CD4-positive, alpha-beta T cell treated with Interleukin-4 for 4 hours (primary cell): ENCODE results near the gene TNK2.
"Not testable (repeated sequence)": the region's sequence is repeated elsewhere in the genome, so short reads cannot be mapped to it uniquely, and the experiment has no call there.

Source experiments
- DNase-seq: peaks from one replicate; pipeline ENCODE4 v3.0.0-alpha.2; 2020

TNK2 gene

DNA sequence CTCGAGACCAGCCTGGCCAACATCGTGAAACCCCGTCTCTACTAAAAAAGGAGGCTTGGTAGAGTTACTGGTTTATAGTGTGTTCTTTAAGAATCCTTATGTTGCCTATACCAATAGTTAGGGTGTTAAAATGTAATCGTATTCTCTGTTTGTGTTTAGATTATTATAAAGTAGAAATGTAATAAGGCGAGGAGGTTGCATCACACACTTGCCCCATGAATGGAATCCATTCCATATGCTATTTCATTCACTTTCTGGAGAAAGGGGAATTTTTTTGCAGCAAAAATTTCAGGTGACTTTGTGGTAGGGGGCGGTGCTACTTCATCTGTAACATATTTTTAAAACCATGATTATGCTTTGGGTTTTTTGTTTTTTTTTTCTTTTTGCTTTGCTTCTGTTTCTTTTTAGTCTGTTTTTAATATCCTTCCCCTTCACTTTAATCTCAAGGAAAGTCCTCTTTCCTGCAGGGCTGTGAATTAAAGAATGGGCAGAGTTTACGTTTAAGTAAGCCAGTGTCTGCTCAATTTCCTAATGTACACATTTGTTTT, 63.6 kb downstream of the TNK2 start:
- no peak for DNase-seq

DNA sequence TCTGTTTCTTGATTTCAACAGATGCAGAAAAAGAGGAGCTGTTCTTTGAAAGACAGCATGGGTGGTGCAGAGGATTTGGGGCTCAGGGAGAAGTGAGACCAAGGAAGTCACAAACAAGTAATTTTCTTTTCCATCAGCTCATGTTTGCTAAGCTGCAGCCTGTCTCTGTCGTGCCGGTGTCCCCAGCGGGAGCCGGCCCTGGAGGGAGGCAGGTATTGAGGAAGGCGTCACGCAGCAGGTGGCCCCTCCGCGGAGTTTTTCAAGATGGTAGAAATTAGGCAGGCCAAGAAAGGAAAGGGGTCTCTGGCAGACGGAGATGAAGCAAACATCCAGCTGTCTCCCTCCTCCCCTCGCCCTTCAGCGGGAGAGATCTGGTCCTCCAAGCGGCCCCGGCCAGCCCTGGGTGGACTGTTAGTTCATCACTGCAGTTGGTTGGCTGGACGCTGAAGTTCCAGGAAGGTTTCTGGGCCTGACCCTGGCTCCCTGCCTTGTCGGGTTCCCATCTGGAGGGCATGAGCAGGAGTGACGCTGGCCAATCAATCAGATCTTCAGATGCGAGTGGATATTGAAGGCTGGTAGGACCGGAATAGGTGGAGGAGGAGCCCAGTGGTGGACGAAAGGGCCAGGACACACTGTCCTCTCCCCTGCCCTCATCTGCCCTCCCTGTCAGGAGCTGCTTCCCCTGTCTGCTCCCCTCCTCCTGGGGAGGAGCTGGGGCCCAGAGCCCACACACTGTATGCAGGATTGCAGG, 68.9 kb downstream of the TNK2 start:
- DNase-seq: no peak

DNA sequence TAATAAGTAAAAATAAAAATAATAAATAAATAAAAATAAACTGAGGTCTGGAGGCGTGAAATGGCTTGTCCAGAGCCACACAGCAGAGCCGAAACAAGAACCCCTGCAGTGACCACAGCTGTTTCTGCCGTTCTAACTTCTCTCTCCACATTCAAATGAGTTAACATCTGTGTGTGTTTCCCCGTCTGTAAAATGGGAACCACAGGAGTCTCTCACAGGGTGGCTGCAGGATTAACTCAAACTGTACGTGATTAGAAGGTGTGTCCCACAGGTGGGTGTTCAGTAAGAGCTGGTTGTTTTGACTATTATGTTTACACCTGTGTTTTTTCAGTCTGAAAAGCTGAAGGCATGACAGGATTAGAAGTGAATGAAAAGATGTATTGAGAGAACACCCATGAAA, 69.6 kb downstream of the TNK2 start:
- no peak for DNase-seq

DNA sequence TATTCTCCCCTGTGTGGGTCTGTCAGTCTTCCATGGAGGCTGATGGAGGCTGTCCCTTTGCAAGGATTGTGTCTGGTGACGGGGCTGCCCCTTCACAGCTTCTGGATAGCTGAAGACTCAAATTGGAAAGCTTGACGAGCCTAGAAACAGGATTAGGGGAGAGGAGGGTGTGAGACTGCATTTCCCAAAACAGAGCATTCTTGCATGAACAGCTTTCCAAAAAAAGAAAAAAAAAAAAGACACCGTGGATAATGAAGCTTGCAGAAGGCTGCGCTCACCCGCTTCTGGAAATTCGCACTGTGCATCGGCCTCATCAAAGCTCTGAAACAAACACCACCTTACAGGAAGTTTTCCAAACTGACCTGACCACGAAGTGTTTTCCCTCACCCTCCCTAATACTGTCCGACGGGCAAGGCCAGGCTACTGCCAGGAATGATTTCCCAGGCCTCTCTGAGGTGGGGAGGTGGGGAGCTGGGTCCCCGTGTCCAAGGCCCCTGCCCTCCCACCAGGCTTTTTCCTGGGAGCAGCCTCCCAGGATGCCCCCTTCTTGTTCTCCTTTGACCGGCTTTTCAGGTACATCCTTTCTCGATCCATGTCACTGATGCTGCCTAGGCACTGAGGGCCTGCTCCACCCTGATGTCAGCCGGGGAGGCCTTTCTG, 71.7 kb downstream of the TNK2 start:
- DNase-seq: no peak

DNA sequence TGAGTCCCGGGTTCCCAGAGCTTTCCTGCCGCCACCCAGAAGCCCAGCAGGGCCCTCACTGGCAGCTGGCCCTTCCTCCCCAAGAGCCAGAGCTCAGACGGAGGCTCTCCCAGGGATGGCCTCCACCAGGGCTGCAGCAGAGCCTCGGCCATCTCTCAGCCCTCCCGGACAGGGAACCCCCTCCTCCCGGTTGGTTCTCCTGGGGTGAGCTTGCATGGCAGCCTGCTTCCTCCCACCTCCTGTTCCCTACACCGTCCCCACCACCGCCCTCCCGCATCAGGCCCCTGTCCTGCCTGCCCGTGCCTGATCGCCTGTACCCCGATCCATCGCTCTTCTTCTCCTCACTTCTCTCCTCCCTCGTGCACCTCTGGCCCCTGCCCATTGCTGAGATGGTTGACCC, 72.6 kb downstream of the TNK2 start:
- DNase-seq: no peak

DNA sequence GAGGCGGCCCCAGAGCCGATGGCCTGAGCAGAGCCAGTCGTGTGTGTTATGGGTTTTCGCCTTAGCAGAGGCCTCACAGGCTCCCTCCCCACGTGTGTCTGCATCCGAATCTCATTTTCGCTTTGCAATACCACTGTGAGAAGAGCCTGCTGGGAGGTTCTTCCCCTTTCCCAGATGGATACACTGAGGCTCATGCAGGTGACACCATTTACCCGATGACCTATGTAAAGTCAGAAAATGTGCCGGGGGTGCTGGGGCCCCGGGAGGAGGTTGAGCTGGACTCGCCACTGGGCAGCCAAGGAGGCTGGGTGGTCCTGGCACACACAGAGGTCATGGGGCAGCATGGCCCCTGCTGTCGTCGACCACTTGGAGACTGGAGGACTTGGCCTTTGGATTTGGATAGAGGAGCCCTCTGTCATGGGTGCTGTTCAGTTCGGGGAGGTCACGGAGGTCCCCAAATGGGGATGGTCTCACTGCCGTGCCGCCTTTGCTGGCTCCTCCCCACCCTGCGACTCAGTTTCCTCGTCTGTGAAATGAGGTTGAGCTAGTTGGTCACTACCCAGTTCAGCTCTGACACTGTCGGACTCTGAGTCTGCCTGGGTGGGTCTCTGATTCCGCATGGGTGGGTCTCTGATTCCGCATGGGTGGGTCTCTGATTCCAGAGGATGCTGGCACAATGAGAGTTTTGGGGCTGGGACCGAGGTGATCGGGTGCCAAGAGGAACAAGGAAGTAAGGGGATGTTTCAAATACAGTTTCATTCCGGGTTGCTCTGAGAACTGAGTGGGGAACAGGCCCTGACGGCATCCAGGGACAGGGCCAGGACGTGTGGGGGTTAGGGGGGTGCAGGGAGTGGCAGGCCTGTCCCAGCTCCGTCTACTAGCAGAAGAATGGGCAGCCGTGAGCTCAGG, 73.4 kb downstream of the TNK2 start:
- no peak for DNase-seq

DNA sequence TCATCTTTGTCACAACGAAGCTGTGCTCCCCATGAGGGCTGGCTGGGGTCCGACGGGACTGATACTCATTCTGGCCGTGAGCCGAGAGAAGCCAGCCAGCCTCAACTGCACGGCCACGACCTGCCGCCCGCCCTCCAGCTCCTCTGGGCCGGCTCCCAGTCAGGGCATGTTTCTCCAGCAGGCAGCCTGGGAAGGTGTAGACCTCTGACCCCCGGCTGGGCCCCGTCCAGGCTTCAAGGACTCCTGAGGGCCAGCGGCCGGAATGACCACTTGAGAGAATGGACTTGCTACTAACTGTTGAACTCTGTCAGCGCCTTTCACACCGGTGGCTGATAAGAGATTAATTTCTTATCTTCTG, 78.5 kb downstream of the TNK2 start:
- DNase-seq: no peak

DNA sequence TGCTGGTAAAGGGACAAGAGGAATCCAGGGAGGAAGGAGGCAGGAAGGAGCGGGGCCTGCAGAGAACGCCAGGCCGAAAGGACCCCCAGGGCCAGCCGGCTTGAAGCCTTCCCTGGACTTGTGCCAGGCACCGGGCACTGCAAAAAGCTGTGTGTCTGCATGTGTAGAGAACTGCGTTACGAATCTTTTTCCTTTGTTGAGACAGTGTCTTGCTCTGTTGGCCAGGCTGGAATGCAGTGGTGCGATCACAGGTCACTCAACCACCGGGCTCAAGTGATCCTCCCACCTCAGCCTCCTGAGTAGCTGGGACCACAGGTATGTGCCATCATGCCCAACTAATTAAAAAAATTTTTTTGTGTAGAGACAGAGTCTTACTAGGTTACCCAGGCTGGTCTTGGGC, 79.6 kb downstream of the TNK2 start:
- DNase-seq: no peak

DNA sequence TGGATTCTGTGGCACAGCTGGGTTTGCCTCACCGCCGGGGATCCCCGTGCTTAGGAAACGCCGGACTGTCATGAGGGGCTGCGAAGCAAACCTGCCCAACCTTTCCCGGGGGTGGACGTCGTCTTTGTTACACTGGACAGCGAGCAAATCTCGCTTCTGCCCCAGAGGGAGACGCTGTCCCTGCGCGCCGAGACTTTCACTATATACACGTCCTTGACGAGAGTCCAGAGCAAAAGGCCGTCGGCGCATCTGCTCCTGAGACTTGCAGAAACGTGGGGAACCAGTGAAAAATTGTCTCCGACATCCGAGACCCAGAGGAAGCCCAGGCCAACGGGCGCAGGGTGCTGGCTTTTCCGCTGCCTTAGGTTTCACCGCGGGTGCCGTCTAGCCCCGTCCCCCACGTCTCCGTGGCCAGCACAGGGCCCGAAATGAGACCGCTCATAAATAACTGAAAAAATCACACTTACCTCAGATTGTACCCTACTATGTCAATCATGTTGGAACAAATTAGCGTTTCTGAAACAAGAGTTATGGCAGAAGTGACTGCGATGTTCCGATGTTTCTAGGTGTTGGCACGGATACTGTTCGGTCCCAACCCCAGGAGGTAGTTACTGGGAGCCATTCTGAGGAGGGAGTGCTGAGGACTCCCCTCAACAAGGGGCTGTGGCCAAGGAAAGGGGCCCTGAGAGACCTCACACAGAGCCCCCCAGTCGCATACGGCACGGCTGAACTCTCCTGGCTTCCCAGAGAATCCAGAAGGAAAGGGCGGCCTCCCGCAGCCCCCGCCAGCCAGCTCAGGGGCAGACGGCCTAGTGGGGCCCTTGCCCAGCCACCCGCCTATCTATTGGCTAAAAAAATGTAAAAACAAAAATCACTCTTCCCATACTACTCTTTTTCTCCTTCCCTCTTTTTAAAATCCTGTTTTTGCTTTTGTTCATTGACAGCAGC, 82.2 kb downstream of the TNK2 start:
- DNase-seq: no peak

DNA sequence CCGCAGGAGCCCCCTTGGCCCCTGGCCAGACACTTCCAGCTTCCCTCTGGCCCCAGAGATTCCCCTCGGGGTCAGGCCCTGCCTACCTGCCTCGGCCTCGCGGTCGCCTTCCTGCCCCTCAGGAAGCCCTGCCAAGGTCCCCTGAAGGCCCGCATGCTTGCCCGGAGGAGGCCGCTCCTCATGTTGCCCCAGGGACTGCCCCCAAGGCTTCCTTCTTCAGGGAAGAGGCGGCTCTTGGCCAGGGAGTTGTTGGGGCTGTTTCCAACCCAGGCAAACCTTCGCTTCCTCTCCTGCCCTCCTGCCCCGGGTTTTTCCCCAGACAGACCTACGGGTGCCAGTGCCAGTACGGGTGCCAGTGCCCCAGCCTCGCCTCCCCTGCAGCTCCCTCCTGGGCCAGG, 83.2 kb downstream of the TNK2 start:
- no peak for DNase-seq

DNA sequence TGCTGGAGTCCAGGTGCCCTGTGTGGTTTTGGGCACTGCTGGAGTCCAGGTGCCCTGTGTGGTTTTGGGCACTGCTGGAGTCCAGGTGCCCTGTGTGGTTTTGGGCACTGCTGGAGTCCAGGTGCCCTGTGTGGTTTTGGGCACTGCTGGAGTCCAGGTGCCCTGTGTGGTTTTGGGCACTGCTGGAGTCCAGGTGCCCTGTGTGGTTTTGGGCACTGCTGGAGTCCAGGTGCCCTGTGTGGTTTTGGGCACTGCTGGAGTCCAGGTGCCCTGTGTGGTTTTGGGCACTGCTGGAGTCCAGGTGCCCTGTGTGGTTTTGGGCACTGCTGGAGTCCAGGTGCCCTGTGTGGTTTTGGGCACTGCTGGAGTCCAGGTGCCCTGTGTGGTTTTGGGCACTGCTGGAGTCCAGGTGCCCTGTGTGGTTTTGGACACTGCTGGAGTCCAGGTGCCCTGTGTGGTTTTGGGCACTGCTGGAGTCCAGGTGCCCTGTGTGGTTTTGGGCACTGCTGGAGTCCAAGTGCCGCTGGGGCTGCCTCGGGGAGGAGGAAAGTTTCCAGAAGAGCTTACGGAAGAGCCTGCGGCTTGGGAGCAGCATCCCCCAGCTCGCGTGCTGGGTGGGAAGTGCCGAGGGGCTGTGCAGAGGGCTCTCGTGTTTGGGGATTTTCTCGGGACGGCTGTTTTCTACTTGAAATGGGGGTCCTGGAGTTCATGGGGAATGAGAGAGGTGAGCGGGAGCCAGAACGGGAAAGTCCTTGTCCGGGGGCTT, 83.7 kb downstream of the TNK2 start:
- not testable (repeated sequence) for DNase-seq

DNA sequence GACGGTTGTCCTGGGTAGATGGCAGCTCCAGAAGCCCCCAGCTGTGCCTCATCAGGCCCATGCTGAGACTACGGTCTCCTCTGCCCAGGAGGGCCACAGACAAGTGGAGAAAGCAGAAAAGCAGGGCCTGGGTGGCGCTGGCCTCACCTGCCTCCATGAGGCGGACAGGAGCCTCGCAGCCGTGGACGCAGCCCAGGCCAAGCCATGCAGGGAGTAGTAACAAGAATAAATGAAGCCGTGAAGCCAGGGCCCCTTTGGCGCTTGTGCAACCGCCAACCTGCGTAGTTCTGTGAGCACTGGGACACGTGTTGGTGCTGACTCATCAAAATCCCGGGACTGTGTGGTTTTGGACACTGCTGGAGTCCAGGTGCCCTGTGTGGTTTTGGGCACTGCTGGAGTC, 84.4 kb downstream of the TNK2 start:
- DNase-seq: no peak

DNA sequence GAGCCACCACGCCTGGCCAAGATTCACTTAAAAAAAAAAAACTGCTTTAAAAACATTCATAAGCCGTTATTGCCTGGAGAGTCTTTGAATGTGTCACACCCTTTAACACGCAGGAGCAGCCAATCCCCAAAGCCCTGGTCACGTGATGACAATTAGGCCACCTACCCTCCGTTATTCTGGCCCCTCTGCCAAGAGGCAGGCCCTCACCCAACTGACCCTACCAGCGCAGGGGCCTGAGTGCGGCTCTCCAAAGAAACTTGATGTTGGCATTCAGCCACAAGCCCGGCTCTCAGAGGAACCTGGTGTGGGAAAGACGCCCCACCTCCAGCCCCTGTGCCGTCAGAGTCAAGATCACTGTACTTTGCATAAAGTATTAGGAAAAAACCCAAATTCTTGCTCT, 85.1 kb downstream of the TNK2 start:
- DNase-seq: no peak

DNA sequence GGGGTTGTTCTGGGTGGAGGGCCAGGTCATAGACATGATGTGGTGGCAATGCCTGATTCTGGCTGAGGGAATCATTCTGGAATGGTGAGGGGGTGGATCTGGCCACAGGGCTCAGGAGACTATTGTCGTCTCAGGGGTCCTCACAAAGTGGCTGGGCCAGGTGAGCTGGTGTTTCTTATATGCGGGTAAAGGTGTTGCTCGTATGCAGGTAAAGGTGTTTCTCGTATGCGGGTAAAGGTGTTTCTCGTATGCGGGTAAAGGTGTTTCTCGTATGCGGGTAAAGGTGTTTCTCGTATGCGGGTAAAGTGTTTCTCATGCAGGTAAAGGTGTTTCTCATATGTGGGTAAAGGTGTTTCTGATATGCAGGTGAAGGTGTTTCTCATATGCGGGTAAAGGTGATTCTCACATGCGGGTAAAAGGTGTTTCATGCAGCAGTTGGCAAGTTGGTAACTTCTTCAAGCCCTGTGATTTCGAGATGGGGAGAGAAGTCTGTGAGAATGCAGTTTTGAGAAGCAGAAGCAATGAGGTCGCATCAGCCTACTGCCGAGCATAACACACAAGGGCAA, 86.1 kb downstream of the TNK2 start:
- no peak for DNase-seq

DNA sequence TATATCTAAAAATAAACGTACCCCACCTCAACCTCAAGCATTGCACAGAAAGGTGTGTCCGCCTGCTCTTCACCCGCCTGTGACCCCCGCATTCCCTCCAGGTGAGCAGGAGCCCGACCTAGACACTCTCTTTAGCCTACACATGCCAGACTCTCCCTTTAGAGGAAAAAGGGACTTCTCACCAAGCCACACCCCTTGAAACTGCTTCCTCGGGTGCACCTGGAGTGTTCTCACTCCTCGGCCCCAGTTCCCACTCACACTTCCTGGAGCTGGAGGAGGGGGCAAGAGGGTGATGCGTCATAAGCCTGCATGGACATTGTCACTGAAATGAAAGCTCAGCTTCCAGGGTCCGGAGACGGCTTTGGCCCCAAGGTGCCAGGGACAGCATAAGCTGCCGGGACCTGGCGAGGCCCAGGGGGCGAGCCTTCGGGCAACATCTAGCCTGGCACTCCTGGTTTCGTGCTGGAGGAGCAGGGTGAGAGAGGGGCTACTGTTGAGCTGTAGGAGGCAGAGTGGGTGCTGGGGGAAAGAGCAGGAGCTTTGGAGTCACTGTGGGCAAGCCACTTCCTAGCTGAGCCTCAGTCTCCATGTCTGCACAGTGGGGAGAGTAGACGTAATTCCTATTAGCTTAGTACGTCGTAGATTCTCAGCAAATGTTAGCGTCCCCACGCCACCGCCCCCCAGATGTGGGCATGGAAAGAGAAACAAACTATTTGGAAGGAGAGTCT, 86.8 kb downstream of the TNK2 start:
- no peak for DNase-seq

DNA sequence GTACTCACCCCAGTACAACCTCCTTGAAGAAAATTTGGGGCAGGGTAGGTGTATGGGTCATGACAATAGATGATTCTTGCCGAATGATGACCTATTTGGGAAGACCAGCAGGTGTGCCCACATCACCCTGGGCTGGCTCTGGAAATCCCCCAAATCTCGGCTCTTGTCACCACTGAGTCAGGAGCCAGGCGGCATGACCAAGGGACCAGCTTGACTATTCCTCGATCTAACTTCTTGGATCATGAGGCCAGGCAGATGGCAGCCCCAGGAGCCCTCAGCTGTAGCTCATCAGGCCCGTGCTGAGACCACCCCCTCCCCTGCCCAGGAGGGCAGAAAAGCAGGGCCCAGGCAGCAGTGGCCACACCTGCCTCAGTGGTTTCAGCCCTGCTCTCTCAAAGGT, 87.5 kb downstream of the TNK2 start:
- DNase-seq: no peak

DNA sequence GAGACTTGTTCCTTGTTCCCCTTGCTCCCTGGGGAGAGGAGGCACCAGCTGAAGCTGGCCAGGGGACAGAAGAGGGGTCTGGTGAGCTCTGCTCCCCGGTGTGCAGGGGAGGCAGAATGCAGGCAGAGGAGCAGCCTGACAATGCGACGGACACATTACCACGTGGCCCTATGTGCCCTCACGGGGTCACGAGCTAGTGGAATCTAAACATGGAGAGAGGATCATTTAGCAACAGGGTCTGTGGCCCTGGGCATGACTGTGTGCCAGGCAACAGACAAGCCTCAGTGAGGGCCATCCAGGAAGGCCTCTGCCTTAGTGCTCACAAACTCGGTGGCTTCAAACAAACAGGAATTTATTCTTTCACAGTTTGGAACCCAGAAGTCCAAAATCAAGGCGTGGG, 88.2 kb downstream of the TNK2 start:
- DNase-seq: no peak

DNA sequence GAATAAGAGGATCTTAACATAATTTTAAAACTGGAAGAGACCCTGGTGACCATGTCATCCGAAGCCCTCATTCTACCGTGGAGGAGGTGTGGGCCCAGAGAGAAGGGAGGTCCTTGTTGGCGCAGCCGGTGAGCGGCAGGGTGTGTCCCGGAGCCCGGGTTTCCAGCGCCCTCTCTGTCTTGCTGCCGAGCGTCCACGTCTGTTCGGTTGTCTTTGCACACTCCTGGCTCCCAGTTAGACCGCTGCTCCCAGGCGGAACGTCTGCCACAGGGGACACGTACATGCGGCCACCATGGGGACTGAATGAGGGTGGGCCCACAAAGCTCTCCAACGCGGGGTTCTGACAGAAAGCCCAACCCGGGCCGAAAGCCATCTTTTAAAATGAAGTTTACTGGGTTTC, 90.0 kb downstream of the TNK2 start:
- DNase-seq: no peak

DNA sequence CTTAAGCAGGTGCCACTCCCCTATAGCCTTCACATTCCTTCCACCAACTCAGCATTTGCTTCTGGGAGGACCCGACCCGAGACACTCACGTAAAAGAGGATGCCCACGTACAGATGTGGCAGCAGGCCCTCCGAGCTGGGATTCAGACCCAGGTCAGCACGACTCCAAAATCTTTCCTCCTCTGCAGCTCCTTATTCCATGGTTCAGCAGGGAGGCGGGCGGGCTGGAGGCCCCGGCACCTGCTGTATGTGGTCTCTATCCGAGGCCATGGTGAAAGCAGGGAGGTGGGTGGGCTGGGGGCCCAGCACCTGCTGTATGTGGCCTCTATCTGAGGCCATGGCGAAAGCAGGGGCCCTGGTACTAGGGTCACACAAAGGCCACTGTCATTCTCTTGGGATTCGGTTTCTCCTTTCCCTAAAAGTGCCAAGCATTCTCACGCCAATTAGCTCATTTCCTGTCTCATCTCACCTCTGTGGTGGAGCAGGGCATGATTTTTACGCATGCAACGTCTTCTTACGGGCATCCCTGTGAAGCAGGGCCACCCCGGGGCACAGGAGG, 90.7 kb downstream of the TNK2 start:
- no peak for DNase-seq

DNA sequence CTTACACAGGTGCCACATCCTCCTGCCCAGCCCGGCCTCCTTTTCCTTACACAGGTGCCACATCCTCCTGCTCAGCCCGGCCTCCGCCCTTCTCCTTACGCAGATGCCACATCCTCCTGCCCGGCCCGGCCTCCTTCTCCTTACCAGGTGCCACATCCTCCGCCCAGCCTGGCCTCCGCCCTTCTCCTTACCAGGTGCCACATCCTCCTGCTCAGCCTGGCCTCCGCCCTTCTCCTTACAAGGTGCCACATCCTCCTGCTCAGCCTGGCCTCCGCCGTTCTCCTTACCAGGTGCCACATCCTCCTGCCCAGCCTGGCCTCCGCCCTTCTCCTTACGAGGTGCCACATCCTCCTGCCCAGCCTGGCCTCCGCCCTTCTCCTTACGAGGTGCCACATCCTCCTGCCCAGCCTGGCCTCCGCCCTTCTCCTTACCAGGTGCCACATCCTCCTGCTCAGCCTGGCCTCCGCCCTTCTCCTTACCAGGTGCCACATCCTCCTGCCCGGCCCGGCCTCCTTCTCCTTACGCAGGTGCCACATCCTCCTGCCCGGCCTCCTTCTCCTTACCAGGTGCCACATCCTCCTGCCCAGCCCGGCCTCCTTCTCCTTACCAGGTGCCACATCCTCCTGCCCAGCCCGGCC, 92.0 kb downstream of the TNK2 start:
- not testable (repeated sequence) for DNase-seq
